GM19035 (cell line): ENCODE data around the gene PAN2.
"Not testable (repeated sequence)": the region's sequence is repeated elsewhere in the genome, so short reads cannot be mapped to it uniquely, and the experiment has no call there.

Experiments used
- ATAC-seq: cut with Tn5 transposase; IDR thresholded peaks from one replicate; pipeline ENCODE4 v1.9.1; 2021; ENCODE audit not compliant: unreplicated experiment

Gene PAN2

DNA sequence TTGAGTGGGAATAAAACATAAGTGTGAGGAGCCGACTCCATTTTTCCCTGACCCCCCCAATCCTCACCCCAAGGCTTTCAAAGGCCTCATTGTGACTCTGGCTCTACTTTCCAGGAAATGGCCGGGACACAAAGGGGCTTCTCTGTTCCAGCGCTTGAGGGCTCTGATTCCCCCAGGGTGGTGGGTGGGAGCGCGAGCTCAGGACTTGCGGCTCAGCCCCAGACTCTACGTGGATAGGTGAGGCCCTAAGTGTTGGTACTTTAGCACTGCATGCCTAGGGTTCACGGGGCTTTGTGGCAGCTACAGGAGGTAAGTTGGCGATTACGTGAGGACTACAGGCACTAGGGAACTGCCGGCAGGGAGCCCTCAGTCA lies 18.6 kb downstream of the PAN2 start:
- ATAC-seq = no peak

DNA sequence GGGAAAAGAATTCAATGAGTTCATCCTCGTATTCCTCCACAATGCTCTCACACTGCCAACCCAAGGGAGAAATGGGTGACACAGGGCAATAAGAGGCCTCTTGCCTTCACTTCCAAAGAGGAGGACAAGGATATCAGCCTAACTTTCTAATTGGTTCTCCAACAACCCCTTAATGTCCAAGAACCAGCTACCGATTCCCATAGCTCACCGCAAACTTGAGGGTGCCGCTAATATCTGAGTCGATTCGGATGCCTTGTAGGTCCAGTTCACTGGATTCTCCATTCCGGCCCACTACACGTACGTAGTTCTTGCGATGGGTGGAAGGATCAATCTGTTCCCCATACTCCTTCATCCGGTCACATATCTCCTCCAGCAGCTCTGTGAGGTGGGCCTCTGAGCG lies 22.8 kb downstream of the PAN2 start:
- ATAC-seq = no peak

DNA sequence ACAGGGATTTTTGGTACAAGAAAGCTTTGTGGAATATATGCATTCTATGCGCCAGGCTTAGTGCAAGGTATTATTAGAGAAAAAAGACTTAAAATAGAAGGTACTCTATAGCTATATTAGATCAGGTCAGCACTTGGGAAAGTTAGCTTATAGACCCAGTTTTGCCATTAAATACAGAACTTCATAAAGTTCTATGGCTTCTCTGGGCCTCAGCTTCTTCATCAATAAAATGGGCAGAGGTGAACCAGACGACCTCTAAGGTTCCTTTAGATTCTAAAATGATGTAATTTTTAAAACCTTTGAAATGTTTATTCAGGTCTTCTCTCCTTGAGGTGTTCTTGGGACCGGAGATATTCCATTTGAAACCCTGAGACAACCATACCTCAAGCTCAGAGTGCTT lies 25.1 kb downstream of the PAN2 start:
- no peak for ATAC-seq

DNA sequence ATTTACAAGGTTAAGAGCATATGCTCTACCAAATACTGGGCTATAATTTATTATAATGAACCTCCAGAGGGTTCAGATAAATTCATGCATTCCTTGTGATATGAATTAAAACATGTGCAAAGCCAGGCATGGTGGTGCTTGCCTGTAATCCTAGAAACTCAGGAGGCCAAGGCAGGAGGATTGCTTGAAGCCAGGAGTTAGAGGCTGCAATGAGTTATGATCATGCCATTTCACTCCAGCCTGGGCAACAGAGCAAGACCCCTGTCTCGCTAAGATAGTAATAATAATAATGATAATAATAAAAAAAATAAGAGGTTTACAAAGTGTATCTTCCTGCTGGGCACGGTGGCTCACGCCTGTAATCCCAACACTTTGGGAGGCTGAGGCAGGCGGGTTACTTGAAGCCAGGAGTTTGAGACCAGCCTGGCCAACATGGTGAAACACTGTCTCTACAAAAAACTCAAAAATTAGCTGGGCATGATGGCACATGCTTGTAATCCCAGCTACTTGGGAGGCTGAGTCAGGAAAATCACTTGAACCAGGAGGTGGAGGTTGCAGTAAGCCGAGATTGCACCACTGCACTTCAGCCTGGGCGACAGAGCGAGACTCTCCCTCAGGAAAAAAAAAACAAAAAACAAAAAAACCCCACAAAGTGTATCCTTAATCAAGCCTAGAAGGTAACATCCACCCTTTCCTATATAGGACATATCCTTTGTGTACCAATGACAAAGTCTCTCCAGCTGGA lies 26.4 kb downstream of the PAN2 start:
- ATAC-seq = no peak

DNA sequence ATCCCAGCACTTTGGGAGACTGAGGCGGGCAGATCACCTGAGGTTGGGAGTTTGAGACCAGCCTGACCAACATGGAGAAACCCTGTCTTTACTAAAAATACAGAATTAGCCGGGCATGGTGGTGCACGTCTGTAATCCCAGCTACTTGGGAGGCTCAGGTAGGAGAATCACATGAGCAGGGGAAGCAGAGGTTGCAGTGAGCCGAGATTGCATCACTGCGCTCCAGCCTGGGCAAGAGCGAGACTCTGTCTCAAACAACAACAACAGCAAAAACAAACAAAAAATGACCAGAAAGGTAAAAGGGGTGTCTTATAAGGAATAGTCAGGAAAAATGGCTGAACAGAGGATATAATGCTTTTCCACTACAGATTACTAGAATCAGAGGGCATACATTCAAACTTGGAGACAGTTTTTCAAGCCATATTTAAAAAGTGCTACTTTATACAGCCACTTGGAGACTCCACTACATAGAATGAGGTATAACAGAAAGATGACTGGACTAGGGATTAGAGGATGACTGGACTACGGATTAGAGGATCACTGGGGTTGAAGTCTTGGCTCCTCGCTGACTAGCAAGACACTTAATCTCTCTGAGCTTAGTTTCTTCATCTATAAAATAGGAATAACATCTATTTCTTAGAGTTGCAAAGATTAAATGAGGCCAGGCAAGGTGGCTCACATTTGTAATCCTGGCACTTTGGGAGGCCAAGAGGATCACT lies 28.8 kb downstream of the PAN2 start:
- ATAC-seq = no peak

DNA sequence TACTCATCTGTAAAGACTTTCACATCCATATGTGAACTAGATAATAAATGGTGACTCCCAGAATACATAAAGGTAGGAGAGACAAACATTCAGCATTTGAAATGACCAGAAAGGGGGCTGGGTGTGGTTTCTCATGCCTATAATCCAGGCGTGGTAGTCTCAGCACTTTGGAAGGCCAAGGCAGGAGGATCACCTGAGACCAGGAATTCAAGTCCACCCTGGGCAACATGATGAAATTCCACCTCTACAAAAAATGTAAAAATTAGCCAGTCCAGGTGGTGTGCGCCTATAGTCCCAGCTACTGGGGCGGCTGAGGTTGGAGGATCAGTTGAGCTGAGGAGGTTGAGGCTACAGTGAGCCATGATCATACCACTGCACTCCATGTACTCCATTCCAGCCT lies 29.5 kb downstream of the PAN2 start:
- no peak for ATAC-seq

DNA sequence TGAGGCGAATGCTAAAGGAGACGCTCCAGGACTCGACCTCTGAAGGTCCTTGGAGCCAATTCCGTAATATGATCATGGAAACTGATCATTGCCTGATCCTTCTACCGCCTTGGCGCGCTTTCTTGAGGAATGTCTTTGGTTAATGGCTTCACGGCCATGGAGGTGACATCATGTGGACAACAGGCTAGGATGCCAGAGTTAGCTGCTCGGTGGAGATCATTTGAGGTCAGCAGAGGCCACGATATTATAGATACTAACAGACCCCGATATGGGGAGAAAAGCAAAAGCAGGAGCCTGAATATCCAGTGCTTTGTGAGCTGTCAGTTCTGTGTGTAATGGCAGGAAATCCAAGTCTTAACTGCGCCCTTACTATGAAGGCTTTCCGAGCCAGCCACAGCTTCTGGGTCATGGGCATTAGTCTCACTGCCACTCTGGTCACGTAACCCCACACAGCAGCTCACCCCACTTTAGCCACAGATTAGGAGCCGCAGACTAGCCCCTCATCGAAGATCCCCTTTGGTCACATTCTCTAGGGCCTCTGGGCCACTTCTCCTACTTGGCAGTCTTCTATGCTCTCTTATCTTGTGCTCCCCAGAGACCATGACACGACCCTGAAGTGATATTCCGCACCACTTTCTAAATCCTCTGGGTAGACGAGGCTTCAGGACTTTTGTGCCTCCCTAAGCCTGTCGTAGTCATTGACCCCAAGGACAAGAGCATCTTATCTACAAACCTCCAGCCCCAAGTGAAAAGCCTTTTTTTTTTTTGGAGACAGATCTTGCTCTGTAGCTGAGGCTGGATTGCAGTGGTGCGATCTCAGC lies 32.9 kb downstream of the PAN2 start:
- ATAC-seq = no peak

DNA sequence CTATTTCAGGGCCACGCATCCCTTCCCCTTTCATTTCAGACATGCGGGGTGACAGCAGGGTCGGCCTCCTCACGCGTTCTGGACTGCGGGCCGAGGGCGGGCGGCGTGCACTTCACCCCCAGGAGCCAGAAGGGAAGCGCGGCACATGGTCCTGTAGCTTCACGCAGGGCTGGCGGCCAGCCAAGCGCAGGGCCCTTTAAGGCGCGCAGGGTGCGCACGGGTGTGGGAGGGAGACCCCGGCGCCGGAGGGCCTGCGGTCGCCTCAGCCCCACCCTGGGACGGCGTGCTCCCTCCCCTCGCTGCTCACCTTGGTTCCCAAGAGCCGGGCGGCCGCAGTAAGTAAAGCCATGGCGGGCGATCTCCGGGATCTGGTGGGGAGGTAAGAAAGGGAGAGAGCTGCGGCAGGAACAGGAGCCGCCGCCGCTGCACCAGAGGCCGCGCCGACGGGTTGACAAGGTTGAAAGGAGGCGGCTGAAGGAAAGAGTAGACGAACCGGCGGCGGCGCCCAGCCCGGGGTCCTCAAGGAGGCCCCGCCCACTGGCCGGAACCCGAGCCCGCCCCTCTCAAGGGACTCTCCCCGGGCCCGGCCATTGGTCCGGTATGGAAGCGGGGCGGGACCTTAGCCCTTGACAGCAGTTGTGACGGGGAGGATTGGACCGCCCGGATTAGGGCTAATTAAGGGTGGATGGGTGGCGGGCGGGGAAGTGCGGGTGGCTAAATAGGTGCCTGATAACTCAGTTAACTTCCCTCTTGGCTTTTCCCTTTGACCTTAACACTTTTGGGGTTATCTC lies 33.8 kb downstream of the PAN2 start, which contains the start of gene CS:
CS (minus strand) TSS at position 478 of the 791 bp plus-strand sequence; CDS start at position 349, 129 bp downstream.
- ATAC-seq = peak; percentile 93

DNA sequence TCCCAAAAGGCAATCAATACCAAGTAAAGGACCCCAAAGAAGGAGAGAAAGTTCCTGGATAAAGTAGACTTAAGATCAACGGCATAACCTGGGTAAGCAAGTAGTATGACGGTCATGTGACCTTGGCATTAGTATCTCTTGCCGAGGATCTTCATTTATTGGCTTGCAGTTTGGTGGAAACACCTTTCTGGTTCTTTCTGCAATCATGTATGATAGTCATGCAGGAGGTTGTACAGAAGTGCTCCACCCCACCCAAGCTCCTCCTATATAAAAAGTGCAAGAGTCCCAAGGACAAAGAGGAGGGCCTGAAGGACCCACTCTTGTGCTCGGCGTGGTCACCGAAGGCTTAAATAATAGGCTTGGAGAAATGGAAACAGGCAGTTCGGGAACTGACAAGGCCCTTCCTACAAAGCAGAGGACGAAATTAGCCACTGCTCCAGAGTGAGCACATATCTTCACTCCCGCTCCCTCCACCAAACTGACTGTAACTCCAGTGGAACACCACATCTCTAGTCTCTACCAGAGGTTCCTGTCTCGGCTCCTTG lies 34.4 kb downstream of the PAN2 start:
- peak; percentile 5 for ATAC-seq

DNA sequence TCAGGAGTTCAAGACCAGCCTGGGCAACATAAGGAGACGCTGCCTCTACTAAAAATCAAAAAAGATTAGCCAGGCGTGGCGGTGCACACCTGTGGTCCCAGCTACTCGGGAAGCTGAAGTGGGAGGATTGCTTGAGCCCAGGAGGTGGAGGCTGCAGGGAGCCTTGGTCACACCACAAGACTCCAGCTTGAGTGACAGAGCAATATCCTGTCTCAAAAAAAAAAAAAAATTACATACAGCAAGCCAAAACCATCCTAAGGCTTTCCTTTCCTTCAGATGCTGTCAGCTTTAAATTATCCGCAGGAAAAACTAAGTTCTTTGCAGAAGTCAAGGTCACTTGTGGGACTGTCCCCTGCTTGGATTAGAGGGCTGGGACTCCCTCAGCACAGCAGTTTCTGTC lies 35.0 kb downstream of the PAN2 start:
- ATAC-seq = no peak

DNA sequence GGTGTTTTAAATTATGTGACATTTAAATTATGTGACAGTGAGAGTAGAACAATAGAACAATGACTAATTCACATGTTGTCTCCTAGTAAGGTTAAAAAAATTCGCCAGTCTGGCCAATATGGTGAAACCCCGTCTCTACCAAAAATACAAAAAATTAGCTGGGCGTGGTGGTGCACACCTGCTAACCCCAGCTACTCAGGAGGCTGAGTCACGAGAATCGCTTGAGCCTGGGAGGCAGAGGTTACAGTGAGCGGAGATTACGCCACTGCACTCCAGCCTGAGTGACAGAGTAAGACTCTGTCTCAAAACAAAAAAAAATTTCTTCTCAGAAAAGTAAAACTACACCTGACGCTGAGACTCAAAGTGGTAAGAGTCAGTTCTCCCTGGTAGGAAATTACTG lies 36.4 kb downstream of the PAN2 start:
- no peak for ATAC-seq

DNA sequence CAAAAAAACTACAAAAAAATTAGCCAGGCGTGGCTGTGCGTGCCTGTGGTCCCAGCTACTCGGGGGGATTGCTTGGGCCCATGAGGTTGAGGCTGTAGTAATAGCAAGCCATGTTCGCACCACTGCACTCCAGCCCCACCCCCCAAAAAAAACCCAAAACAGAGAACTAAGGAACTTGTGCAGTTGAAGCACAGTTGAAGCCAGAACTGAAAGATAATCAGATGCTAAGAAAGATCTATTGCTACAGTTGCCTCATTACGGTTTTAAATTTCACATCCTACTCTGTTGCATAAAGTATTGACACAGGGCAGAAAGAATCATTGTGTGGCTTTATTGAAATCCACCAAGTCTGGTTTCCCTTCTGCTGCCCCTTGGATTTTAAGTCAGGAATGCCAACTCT lies 37.5 kb downstream of the PAN2 start:
- ATAC-seq = no peak

DNA sequence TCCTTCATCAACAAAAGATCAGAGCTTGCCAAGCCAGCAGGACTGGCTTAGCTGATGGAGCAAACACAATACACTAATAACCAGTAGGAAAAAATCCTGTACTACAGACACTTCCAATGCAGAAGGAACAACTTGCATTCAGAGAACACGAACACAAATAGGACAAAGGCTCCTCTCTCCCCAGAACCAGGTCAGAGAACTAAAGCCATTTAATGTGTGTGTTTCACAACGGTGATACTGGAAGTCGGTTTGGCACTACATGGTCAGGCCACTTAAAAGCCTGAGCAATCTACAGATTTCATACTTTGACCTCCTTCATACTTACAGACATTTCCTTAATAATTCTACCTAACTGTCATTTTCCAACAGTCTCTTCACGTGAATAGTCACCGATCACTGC lies 40.0 kb downstream of the PAN2 start:
- ATAC-seq = no peak

DNA sequence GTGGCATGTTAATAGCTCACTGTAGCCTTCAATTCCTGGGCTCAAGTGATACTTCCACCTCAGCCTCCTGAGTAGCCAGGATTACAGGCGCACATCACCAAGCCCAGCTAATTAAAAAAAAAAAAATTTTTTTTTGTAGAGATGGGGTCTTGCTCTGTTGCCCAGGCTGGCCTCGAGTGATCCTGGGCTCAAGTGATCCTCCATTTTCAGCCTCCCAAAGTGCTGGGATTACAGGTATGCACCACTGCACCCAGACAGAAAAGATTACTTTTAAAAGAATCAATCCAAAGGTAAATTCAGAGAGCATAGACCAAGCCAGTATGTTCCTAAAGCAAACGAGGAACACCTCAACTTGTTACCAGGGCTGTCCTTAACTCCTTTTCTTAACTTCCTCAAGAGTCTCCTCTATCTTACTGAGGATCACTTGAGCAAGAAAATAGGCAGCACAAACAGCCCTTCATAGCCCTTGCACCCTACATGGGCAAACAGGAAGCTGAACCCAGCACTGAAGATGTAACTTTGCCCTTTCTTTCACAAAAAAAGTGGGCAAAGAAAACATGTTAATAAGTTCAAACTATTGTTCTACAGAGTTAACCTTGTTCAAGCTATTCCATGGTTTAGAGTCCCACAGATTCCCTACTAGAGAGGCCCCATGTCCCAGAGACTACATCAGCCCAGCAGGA lies 45.0 kb downstream of the PAN2 start:
- ATAC-seq = no peak

DNA sequence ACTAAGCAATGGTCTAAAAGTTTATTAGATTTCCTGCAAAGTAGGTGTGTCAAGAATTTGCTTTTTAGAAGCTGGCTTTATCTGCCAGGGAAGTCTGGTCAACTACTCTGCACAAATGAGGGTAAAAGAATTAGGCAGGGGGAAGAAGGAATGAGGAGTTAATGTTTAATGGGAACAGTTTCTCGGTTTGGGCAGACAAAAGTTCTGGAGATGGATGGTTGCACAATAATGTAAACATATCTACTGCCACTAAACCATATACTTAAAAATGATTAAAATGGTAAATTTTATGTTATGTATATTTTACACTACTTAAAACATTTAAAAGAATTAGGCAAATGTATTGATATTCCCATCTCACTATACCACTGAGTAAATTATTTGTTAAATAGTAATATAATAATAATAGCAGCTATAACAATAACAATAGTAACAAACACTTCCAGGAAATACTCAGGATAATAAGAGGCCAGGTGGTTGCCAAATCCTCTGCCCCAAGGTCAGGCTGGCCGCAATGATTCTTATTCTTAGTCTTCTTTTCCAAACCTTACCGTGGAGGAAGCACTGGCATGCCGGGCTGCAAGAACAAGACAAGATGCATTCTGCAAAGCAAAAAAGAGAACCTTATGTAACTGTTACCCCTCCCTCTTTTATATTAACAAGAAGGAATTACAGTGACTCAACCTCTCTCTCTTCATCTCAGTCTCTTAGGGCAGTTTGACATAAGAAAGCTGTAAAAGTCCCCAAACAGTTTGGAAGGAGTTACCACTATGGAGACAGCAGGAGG lies 47.6 kb downstream of the PAN2 start:
- no peak for ATAC-seq

DNA sequence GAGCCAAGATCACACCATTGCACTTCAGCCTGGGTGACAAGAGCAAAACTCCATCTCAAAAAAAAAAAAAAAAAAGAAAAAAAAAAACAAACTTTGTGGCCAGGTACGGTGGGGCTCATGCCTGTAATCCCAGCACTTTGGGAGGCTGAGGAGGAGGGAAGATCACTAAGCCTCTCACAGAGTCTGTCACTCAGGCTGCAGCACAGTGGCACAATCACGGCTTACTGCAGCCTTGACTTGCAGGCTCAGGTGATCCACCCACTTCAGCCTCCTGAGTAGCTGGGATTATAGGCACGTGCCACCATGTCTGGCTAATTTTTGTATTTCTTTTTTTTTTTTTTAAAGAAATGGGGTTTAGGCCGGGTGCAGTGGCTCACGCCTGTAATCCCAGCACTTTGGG lies 49.5 kb downstream of the PAN2 start:
- ATAC-seq = not testable (repeated sequence)

DNA sequence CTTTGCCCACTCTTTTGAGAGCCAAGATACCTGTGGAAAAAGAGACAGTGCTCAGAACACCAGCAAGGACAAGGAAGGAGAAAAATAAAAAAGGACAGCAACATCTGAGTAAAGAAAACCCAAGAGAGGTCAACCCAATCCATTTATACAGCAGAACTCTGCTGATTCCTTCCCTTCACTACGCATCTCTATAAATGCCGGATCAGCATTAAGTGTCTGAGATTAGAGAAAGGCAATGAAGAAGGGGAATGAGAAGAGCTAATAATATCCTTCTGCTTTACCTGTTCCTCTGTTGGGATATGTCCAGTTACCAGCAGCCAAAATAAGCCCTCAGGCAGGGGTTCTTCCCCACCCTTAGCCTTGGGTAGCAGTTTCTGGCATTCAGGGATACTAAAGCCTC lies 51.2 kb downstream of the PAN2 start:
- ATAC-seq = no peak

DNA sequence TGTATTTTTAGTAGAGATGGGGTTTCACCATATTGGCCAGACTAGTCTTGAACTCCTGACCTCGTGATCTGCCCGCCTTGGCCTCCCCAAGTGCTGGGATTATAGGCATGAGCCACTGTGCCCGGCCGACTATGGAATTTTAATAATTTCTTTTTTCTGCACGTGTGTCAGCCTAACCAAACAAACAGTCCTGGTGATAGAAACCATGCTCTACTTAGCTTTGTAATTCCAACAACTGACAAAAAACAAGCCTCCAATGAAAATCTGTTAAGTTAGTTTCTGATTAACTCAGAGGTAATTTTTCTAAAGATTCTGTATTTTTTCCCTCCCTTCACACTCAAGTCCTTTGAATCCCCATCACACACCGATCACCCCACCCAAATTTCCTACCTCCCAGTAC lies 51.8 kb downstream of the PAN2 start:
- ATAC-seq = no peak

DNA sequence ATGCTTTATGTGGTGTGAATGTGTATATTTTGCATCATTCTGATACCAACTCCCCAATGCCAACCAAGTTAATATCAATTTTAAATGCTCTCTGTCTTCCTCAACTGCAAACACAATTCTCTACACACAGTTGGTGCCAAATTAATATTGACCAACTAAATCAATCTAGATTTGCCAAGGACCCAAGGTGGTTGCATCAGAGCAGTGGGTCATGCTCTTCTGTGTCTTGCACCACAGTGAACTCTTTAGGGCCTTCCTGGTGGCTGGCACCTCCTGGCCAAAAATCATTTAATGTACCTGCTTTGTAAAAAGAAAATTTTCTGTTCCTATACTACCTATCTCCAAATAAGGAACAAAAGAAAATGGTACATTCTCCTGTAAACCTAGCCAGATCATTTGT lies 53.0 kb downstream of the PAN2 start:
- ATAC-seq = no peak
